ENCODE measurements around the gene ALMS1.
"Not testable (repeated sequence)": the region's sequence is repeated elsewhere in the genome, so short reads cannot be mapped to it uniquely, and the experiment has no call there.

Gene ALMS1

GRCh38 chr2:73406996-73407395, 21.4 kb downstream of the ALMS1 start:
- DNase-seq = peak; percentile 98

GRCh38 chr2:73408198-73408597, 22.6 kb downstream of the ALMS1 start:
- no peak for DNase-seq

GRCh38 chr2:73414696-73415095, 29.1 kb downstream of the ALMS1 start:
- no peak for DNase-seq

GRCh38 chr2:73415906-73416305, 30.3 kb downstream of the ALMS1 start:
- no peak for DNase-seq

DNA sequence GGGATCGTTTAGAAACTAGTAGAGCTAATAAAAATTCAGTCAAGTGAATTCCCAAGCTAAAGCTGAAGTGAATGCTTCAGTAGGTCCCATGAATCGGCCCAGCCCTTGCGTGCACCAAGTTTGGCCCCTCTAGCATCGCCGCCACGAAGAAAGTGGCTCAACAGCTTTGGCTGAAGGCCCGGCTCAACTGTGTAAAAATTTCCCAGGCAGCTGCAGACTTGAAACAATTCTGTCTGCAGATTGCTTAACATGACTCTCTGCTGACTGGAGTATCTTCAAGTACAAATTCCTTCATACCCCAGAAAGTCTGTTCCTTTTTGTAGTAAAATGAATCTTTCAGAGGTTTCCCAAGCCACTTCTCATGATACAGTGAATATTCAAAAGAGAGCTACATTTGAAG, 32.7 kb downstream of the ALMS1 start:
- DNase-seq = no peak

- DNase-seq = no peak
These were observed 38.3 kb downstream of the ALMS1 start for GRCh38 chr2:73423913-73424312.

- no peak for DNase-seq
These were observed 40.5 kb downstream of the ALMS1 start for GRCh38 chr2:73426176-73426575.

- DNase-seq = no peak
These were observed 50.4 kb downstream of the ALMS1 start for GRCh38 chr2:73436019-73436418.

- DNase-seq = no peak
These were observed 58.6 kb downstream of the ALMS1 start for GRCh38 chr2:73444202-73444601.

DNA sequence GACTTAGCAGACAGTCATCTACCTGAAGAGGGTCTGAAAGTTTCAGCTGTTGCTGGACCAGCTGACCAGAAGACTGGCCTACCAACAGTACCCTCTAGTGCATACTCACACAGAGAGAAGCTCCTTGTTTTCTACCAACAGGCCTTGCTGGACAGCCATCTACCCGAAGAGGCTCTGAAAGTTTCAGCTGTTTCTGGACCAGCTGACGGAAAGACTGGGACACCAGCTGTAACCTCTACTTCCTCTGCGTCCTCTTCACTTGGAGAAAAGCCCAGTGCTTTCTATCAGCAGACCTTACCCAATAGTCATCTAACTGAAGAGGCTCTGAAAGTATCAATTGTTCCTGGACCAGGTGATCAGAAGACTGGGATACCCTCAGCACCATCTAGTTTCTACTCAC, 63.2 kb downstream of the ALMS1 start:
- no peak for DNase-seq

GRCh38 chr2:73449404-73449803, 63.8 kb downstream of the ALMS1 start:
- DNase-seq = no peak

DNA sequence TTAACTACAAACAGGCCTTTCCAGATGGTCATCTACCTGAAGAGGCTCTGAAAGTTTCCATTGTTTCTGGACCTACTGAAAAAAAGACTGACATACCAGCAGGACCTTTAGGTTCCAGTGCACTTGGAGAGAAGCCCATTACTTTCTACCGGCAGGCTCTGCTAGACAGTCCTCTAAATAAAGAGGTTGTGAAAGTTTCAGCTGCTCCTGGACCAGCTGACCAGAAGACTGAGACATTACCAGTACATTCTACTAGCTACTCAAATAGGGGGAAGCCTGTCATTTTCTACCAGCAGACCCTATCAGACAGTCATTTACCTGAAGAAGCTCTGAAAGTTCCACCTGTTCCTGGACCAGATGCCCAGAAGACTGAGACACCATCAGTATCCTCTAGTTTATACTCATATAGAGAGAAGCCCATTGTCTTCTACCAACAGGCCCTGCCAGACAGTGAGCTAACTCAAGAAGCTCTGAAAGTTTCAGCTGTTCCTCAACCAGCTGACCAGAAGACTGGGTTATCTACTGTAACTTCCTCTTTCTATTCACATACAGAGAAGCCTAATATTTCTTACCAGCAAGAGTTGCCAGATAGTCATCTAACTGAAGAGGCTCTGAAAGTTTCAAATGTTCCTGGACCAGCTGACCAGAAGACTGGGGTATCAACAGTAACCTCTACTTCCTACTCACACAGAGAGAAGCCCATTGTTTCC, 65.8 kb downstream of the ALMS1 start:
- DNase-seq = no peak

DNA sequence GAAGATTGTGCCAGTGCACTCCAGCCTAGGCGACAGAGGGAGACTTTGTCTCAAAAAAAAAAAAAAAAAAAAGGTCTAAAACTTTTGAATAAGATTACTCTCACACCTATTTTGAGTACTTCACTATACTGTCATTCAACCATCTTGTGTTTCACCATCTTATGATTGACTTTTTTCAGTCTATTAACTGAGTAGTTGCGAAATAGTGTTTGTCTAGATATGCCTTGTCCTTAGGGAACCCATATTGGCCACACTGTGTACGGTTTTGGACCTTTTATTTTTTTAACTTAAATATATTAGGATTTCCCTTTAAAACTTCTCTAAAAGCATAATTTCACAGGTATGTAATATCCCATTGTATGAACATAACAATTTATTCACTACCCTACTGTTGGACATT, 72.3 kb downstream of the ALMS1 start:
- DNase-seq = no peak

DNA sequence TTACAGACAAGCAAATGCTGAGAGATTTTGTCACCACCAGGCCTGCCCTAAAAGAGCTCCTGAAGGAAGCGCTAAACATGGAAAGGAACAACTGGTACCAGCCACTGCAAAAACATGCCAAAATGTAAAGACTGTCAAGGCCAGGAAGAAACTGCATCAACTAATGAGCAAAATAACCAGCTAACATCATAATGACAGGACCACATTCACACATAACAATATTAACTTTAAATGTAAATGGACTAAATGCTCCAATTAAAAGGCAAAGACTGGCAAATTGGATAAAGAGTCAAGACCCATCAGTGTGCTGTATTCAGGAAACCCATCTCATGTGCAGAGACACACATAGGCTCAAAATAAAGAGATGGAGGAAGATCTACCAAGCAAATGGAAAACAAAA, 76.8 kb downstream of the ALMS1 start:
- DNase-seq = not testable (repeated sequence)

DNA sequence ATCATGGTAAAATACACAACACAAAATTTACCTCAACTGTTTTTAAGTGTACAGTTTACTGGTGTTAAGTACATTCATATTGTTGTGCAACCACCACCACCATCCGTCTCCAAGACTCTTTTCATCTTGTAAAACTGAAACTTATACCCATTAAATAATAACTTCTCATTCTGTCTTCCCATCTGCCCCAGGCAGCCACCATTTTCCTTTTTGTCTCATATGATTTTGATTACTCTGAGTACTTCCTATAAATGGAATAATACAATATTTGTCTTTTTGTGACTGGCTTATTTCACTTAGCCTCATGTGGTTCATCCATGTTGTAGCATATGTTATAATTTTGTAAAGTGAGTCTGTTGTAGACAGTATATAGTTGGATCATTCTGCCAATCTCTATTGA, 82.7 kb downstream of the ALMS1 start:
- DNase-seq = no peak

GRCh38 chr2:73483874-73484273, 98.2 kb downstream of the ALMS1 start:
- not testable (repeated sequence) for DNase-seq

GRCh38 chr2:73487112-73487657, 101.5 kb downstream of the ALMS1 start:
- DNase-seq = no peak

- DNase-seq = no peak
These were observed 102.4 kb downstream of the ALMS1 start for GRCh38 chr2:73488079-73488478.

GRCh38 chr2:73489053-73489452, 103.4 kb downstream of the ALMS1 start:
- no peak for DNase-seq

GRCh38 chr2:73494031-73494430, 108.4 kb downstream of the ALMS1 start:
- no peak for DNase-seq

DNA sequence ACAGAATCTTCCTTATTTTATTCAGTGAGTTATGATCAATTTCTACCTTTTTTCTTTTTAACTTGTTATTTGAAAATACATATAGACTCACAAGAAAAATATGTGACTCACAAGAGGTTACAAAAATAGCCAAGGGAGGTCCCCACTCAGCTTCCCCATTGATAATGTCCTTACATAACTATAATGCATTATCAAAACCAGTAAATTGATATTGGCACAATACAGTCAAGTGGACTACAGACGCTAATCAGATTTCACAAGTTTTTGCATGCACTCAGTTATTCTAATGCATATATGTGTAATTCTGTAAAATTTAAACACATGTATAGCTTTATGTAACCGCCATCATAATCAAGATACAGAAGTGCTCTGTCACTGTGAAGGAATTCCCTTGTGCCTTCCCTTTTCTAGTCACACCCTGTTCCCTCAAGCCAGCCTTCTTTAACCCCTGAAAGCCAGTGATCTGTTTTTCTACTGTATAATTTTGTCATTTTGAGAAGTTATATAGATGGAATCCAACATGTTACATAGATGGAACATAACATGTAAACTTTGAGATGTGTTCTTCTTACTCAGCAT, 118.4 kb downstream of the ALMS1 start:
- DNase-seq = no peak

DNA sequence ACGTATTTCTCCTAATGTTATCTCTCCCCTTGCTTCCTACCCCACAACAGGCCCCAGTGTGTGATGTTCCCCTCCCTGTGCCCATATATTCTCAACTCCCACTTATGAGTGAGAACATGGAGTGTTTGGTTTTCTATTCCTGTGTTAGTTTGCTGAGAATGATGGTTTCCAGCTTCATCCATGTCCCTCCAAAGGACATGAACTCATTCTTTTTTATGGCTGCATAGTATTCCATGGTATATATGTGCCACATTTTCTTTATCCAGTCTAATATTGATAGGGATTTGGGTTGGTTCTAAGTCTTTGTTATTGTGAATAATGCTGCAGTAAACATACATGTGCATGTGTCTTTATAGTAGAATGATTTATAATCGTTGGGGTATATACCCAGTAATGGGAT, 119.2 kb downstream of the ALMS1 start:
- DNase-seq = not testable (repeated sequence)

DNA sequence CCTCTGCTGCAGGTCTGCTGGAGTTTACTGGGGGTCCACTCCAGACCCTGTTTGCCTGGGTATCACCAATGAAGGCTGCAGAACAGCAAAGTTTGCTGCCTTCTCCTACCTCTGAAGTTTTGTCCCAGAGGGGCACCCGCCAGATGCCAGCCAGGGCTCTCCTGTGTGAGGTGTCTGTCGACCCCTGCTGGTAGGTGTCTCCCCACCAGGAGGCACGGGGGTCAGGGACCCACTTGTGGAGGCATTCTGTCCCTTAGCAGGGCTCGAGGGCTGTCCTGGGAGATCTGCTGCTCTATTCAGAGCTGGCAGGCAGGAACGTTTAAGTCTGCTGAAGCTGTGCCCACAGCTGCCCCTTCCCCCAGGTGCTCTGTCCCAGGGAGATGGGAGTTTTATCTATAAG, 124.8 kb downstream of the ALMS1 start:
- DNase-seq = not testable (repeated sequence)

- no peak for DNase-seq
These were observed 130.4 kb downstream of the ALMS1 start for GRCh38 chr2:73516033-73516432.

GRCh38 chr2:73528688-73529087, 143.1 kb downstream of the ALMS1 start:
- no peak for DNase-seq
